Dermis blood vessel endothelial cell (primary cell): ENCODE results near the gene TRAF2. TPM values are rescaled to one million over a fixed set of nuclear protein-coding genes. Genes with fewer than 3 reads are reported as not detected.

Experiments used
- DNase-seq: peaks from one replicate; pipeline ENCODE4 v3.0.0; 2010
- total RNA-seq: library from RNA; depleted of rRNA; stranded (reverse); fragments of >200 nt; gene quantifications from 2 replicates; pipeline ENCODE4 v1.2.3, GENCODE V29; 2014

Gene TRAF2
- total RNA-seq, 1 donor from 2014 or later = 20.6 TPM

- no peak for DNase-seq
Measured at GRCh38 chr9:136964833-136965422, 78.6 kb downstream of the TRAF2 start.

- DNase-seq = peak; percentile 9
Measured at GRCh38 chr9:136965771-136966484, 79.6 kb downstream of the TRAF2 start.

- no peak for DNase-seq
Measured at GRCh38 chr9:136968333-136969127, 82.2 kb downstream of the TRAF2 start.

GRCh38 chr9:136969150-136969549 lies 82.8 kb downstream of the TRAF2 start:
- DNase-seq = no peak

GRCh38 chr9:136969774-136970173 lies 83.5 kb downstream of the TRAF2 start:
- DNase-seq = no peak

GRCh38 chr9:136970361-136970760 lies 84.0 kb downstream of the TRAF2 start:
- DNase-seq = no peak

- DNase-seq = no peak
Measured at GRCh38 chr9:136971746-136972145, 85.4 kb downstream of the TRAF2 start.

GRCh38 chr9:136972335-136972734 lies 86.0 kb downstream of the TRAF2 start:
- DNase-seq = no peak

- no peak for DNase-seq
Measured at GRCh38 chr9:136972743-136973142, 86.4 kb downstream of the TRAF2 start.

- no peak for DNase-seq
Measured at GRCh38 chr9:136973618-136974617, 87.6 kb downstream of the TRAF2 start.

- no peak for DNase-seq
Measured at GRCh38 chr9:136974817-136975535, 88.7 kb downstream of the TRAF2 start.

GRCh38 chr9:136975644-136976043 lies 89.3 kb downstream of the TRAF2 start:
- peak; percentile 51 for DNase-seq

Other genes with a start within 250 kb of the TRAF2 start
- 571 and 768 TPM in 2 replicates for gene EGFL7, start 223.6 kb upstream of the TRAF2 start, total RNA-seq
- gene AGPAT2, start 199.1 kb upstream of the TRAF2 start, total RNA-seq = 46.1 and 62.6 TPM in 2 replicates
- 172 and 238 TPM in 2 replicates for gene DIPK1B, start 173.9 kb upstream of the TRAF2 start, total RNA-seq
- gene LCN10, start 143.6 kb upstream of the TRAF2 start, total RNA-seq = 0.05 TPM in 1 of 2 replicates, not detected in the other
- 0.68 TPM in 1 of 2 replicates, not detected in the other for gene LCN6, start 138.0 kb upstream of the TRAF2 start, total RNA-seq
- gene LCN8, start 128.3 kb upstream of the TRAF2 start, total RNA-seq = not detected in 2 replicates
- 0.05 TPM in 1 of 2 replicates, not detected in the other for gene LCN15, start 122.0 kb upstream of the TRAF2 start, total RNA-seq
- gene TMEM141, start 95.2 kb upstream of the TRAF2 start, total RNA-seq = 47.9 and 98.5 TPM in 2 replicates
- 0.37 and 1.0 TPM in 2 replicates for gene CCDC183, start 90.2 kb upstream of the TRAF2 start, total RNA-seq
- 69.1 and 95.8 TPM in 2 replicates for gene RABL6, start 78.6 kb upstream of the TRAF2 start, total RNA-seq
- gene AJM1, start 44.0 kb upstream of the TRAF2 start, total RNA-seq = 1.0 TPM in 2 replicates
- gene PHPT1, start 37.1 kb upstream of the TRAF2 start, total RNA-seq = 99.0 and 104 TPM in 2 replicates
- 2.0 and 5.1 TPM in 2 replicates for gene MAMDC4, start 34.2 kb upstream of the TRAF2 start, total RNA-seq
- gene EDF1, start 20.2 kb upstream of the TRAF2 start, total RNA-seq = 309 and 438 TPM in 2 replicates
- gene FBXW5, start 58.2 kb downstream of the TRAF2 start, total RNA-seq = 255 and 270 TPM in 2 replicates
- gene C8G, start 58.7 kb downstream of the TRAF2 start, total RNA-seq = 1.7 TPM in 1 of 2 replicates, not detected in the other
- not detected in 2 replicates for gene LCN12, start 65.8 kb downstream of the TRAF2 start, total RNA-seq
- 0.17 and 0.60 TPM in 2 replicates for gene PTGDS, start 91.0 kb downstream of the TRAF2 start, total RNA-seq
- gene LCNL1, start 96.5 kb downstream of the TRAF2 start, total RNA-seq = not detected in 2 replicates
- 13.5 and 17.9 TPM in 2 replicates for gene PAXX, start 105.9 kb downstream of the TRAF2 start, total RNA-seq
- 0.09 TPM in 1 of 2 replicates, not detected in the other for gene CLIC3, start 110.1 kb downstream of the TRAF2 start, total RNA-seq
- gene ABCA2, start 141.7 kb downstream of the TRAF2 start, total RNA-seq = 8.5 and 13.3 TPM in 2 replicates
- not detected in 2 replicates for gene FUT7, start 145.6 kb downstream of the TRAF2 start, total RNA-seq
- gene NPDC1, start 159.7 kb downstream of the TRAF2 start, total RNA-seq = 39.7 and 46.8 TPM in 2 replicates
- not detected in 2 replicates for gene ENTPD2, start 167.5 kb downstream of the TRAF2 start, total RNA-seq
- 6.0 and 36.3 TPM in 2 replicates for gene SAPCD2, start 184.0 kb downstream of the TRAF2 start, total RNA-seq
- gene UAP1L1, start 191.0 kb downstream of the TRAF2 start, total RNA-seq = 27.0 and 27.2 TPM in 2 replicates
- 73.1 and 76.6 TPM in 2 replicates for gene MAN1B1, start 200.5 kb downstream of the TRAF2 start, total RNA-seq
- gene DPP7, start 228.2 kb downstream of the TRAF2 start, total RNA-seq = 81.5 and 98.5 TPM in 2 replicates